GM10248 (cell line): Measurements from ENCODE around the gene TSPAN2.

Experiments
- CTCF ChIA-PET: fragments of 300-600 bp; sonication (Branson Sonifier 250); formaldehyde crosslinking; extraction: SDS; loops from one replicate; lab custom pipeline; 2021; ENCODE audit warnings: antibody characterized with exemption; lab: Yijun Ruan, JAX
- POLR2A ChIA-PET: fragments of 350-650 bp; sonication (Branson Sonifier 250); formaldehyde crosslinking; extraction: SDS; loops from one replicate; lab custom pipeline; 2020; ENCODE audit warnings: antibody characterized with exemption; lab: Yijun Ruan, JAX
- DNase-seq: peaks from one replicate; pipeline ENCODE4 v3.0.0; 2012; ENCODE audit errors: extremely low spot score
- CTCF ChIP-seq: IDR thresholded peaks from 2 replicates; pipeline ENCODE4 v1.5.1; 2012; ENCODE audit warnings: mild to moderate bottlenecking, low read depth; ENCODE audit errors: extremely low read depth, missing control alignments, control extremely low read depth

TSPAN2 gene

GRCh38 chr1:115091572-115091971 lies 2.3 kb upstream of the TSPAN2 start:
- no peak for TF ChIP-seq CTCF
- ChIA-PET POLR2A (no interaction called here), CTCF (no interaction called here)
- no peak for DNase-seq

DNA sequence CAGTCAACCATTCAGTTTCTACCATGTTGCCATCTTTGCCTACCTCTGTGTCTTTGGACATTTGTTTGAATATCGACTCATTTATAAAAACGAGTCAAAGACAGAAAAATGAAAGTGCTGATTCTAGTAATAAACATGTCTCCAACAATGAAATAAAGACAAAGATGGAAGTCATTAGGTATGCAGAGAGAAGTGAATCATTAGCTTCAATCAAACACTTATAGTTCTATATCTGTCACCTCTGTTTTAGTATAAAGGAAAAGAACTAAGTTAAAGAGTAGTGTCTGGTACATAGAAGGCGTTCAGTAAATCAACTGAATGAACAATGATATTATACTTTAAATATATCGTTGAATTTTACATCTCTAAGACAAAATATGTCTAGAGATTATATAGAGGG lies 1.7 kb upstream of the TSPAN2 start:
- ChIA-PET CTCF (no interaction called here), POLR2A (no interaction called here)
- no peak for DNase-seq
- no peak for TF ChIP-seq CTCF

- no peak for DNase-seq
- ChIA-PET POLR2A (no interaction called here), CTCF (no interaction called here)
These were observed 1.2 kb upstream of the TSPAN2 start for GRCh38 chr1:115090540-115090939.

GRCh38 chr1:115090186-115090490 lies 835 bp upstream of the TSPAN2 start:
- CTCF ChIA-PET = no interaction called here
- DNase-seq = no peak
- TF ChIP-seq CTCF = no peak
- POLR2A ChIA-PET = no interaction called here

More at GRCh38 chr1:115090540-115090939, 1.2 kb upstream of the TSPAN2 start:
- no peak for TF ChIP-seq CTCF

GRCh38 chr1:115088871-115089419 lies 358 bp downstream of the TSPAN2 start:
- DNase-seq = no peak
- TF ChIP-seq CTCF = no peak
- CTCF ChIA-PET = interaction anchor here (0.8 to 1.5 kb wide), 4 partner anchors 11 to 36 kb away, joined by 3 read pairs; no protein-coding TSS in a partner anchor
- POLR2A ChIA-PET = no interaction called here

- no peak for DNase-seq
- ChIA-PET POLR2A (no interaction called here), CTCF (interaction anchor here (0.8 to 1.5 kb wide), 5 partner anchors 9 to 35 kb away, joined by 3 read pairs; no protein-coding TSS in a partner anchor)
- no peak for TF ChIP-seq CTCF
These were observed 1.1 kb downstream of the TSPAN2 start for GRCh38 chr1:115088115-115088778.
